Esophagus squamous epithelium (tissue), 5 donors: Measurements from ENCODE around the gene CFAP43. TPM values are rescaled to one million over a fixed set of nuclear protein-coding genes. Genes with fewer than 3 reads are reported as not detected.

Experiments used
- DNase-seq: peaks from one replicate; lab custom pipeline; 2025; lab: John Stamatoyannopoulos, UW
- H3K27ac ChIP-seq, 4 donors: fragments of 200-600 bp; sonication (generic); one replicate each; pipeline ENCODE4 v1.5.1; 2016 to 2019; ENCODE audit warnings: mild to moderate bottlenecking in 1 of 4
- H3K27me3 ChIP-seq, 4 donors: fragments of 200-600 bp; sonication (generic); 1 replicate in 3 of 4; 2 replicates in 1 of 4; pipeline versions ENCODE4 v1.5.1 to v1.6.0; 2017 to 2021; ENCODE audit warnings: antibody characterized with exemption in 1 of 4
- H3K36me3 ChIP-seq, 3 donors: fragments of 200-600 bp; sonication (generic); one replicate each; pipeline ENCODE4 v1.5.1; 2016 to 2019
- H3K4me1 ChIP-seq, 3 donors: fragments of 200-600 bp; sonication (generic); one replicate each; pipeline ENCODE4 v1.5.1; 2017 to 2019
- H3K4me3 ChIP-seq, 4 donors: fragments of 200-600 bp; sonication (generic); 1 replicate in 3 of 4; 2 replicates in 1 of 4; pipeline ENCODE4 v1.5.1; 2016 to 2019; ENCODE audit warnings: mild to moderate bottlenecking in 2 of 4, moderate library complexity in 1 of 4
- H3K9me3 ChIP-seq, 3 donors: fragments of 200-600 bp; sonication (generic); one replicate each; pipeline ENCODE4 v1.5.1; 2016 to 2019
- CTCF ChIP-seq, 6 experiments: fragments of 450-650 bp in 4 of 6; fragments of 200-600 bp in 2 of 6; sonication (generic) in 2 of 6; IDR thresholded peaks; one replicate each; pipeline ENCODE4 v1.5.1; 2016 to 2019; ENCODE audit warnings: antibody characterized with exemption in 6 of 6, mild to moderate bottlenecking in 4 of 6, moderate library complexity in 4 of 6
- POLR2A ChIP-seq, 4 donors: fragments of 450-650 bp; IDR thresholded peaks; one replicate each; pipeline ENCODE4 v1.6.1; 2017; ENCODE audit warnings: antibody characterized with exemption in 4 of 4, mild to moderate bottlenecking in 4 of 4, moderate library complexity in 3 of 4
- WGBS, 2 donors: methylation state at CpG; one replicate each; pipeline ENCODE4 v1.1.5; 2018; 5-methylcytosine and 5-hydroxymethylcytosine counted together
- intact Hi-C: fragments of 100-400 bp; cut with DNase I; formaldehyde crosslinking; loops from one replicate; pipeline ENCODE4 v1.15.0; 2022
- total RNA-seq, 4 donors: library from RNA; depleted of rRNA; stranded (reverse); fragments of >200 nt; gene quantifications; one replicate each; pipeline ENCODE4 v1.1.0, GENCODE V29; 2016
- donor health status: DM: yes; HTN: yes; CAD: no.

Gene CFAP43
- total RNA-seq, 4 donors from 2014 or later = 0.19 to 0.38 TPM; not detected in 2

GRCh38 chr10:104151737-104152136 is 80.4 kb downstream of the CFAP43 start:
- intact Hi-C loops = no loop called here
- peaks cover 0 to 24% (median 12%) of the 10 kb centered on the region in 3 donors for H3K9me3 ChIP-seq
- no peak for TF ChIP-seq POLR2A (IDR thresholded peaks at IDR 0.05)
- no peak for TF ChIP-seq CTCF (IDR thresholded peaks at IDR 0.05)
- H3K4me1 ChIP-seq = no peaks in the 10 kb centered on the region
- H3K36me3 ChIP-seq = no peaks in the 10 kb centered on the region
- no peak overlapping the region for H3K4me3 ChIP-seq
- H3K27ac ChIP-seq = no peak overlapping the region
- peaks cover 0 to 30% (median 0%) of the 10 kb centered on the region in 4 donors for H3K27me3 ChIP-seq
- no peak for DNase-seq

GRCh38 chr10:104150139-104150538 is 82.0 kb downstream of the CFAP43 start:
- Histone ChIP-seq H3K36me3 (no peaks in the 10 kb centered on the region), H3K27me3 (peaks cover 0 to 25% (median 0%) of the 10 kb centered on the region in 4 donors), H3K4me1 (no peaks in the 10 kb centered on the region), H3K9me3 (peaks cover 0 to 24% (median 12%) of the 10 kb centered on the region in 3 donors), H3K4me3 (no peak overlapping the region), H3K27ac (no peak overlapping the region)
- intact Hi-C loops = no loop called here
- DNase-seq = no peak
- TF ChIP-seq CTCF (IDR thresholded peaks at IDR 0.05) (no peak), POLR2A (IDR thresholded peaks at IDR 0.05) (no peak)

- intact Hi-C loops = no loop called here
- no peak overlapping the region for H3K27ac ChIP-seq
- no peak for DNase-seq
- H3K27me3 ChIP-seq = peaks cover 0 to 23% (median 0%) of the 10 kb centered on the region in 4 donors
- TF ChIP-seq POLR2A (IDR thresholded peaks at IDR 0.05) = no peak
- TF ChIP-seq CTCF (IDR thresholded peaks at IDR 0.05) = no peak
- H3K4me3 ChIP-seq = no peak overlapping the region
- 83 to 100% methylated on average over 1 of the region's 1 CpG for WGBS, 2 donors
- peaks cover 0 to 13% (median 6%) of the 10 kb centered on the region in 3 donors for H3K9me3 ChIP-seq
- H3K4me1 ChIP-seq = no peaks in the 10 kb centered on the region
- no peaks in the 10 kb centered on the region for H3K36me3 ChIP-seq
Observed at GRCh38 chr10:104146882-104147281, 85.3 kb downstream of the CFAP43 start.

GRCh38 chr10:104144931-104145330 is 87.2 kb downstream of the CFAP43 start:
- H3K4me3 ChIP-seq = no peak overlapping the region
- no peaks in the 10 kb centered on the region for H3K9me3 ChIP-seq
- no peak overlapping the region for H3K27ac ChIP-seq
- H3K27me3 ChIP-seq = peaks cover 0 to 26% (median 0%) of the 10 kb centered on the region in 4 donors
- no peak for DNase-seq
- H3K4me1 ChIP-seq = no peaks in the 10 kb centered on the region
- TF ChIP-seq CTCF (IDR thresholded peaks at IDR 0.05) (no peak), POLR2A (IDR thresholded peaks at IDR 0.05) (no peak)
- 51 to 73% methylated on average over 4 of the region's 4 CpGs for WGBS, 2 donors
- no peaks in the 10 kb centered on the region for H3K36me3 ChIP-seq
- intact Hi-C loops = no loop called here

- intact Hi-C loops = no loop called here
- H3K27me3 ChIP-seq = peaks cover 0 to 26% (median 0%) of the 10 kb centered on the region in 4 donors
- H3K4me1 ChIP-seq = no peaks in the 10 kb centered on the region
- TF ChIP-seq CTCF (IDR thresholded peaks at IDR 0.05) = no peak
- TF ChIP-seq POLR2A (IDR thresholded peaks at IDR 0.05) = no peak
- H3K9me3 ChIP-seq = no peaks in the 10 kb centered on the region
- no peak for DNase-seq
- 64 to 74% methylated on average over 2 to 3 of the region's 3 CpGs for WGBS, 2 donors
- no peaks in the 10 kb centered on the region for H3K36me3 ChIP-seq
- no peak overlapping the region for H3K4me3 ChIP-seq
- H3K27ac ChIP-seq = no peak overlapping the region
Observed at GRCh38 chr10:104143829-104144228, 88.3 kb downstream of the CFAP43 start.
